ENCODE measurements around the gene KCNIP3.
"Not testable (repeated sequence)": the region's sequence is repeated elsewhere in the genome, so short reads cannot be mapped to it uniquely, and the experiment has no call there.

The KCNIP3 gene

GRCh38 chr2:95269036-95269680 lies 28.0 kb upstream of the KCNIP3 start:
- H3K4me3 ChIP-seq (replicated peaks; ENCODE audit: low read depth, low read length), result no peak overlapping the region
- peaks cover 2% of the 10 kb centered on the region; the same call in 1 of the 2 replicates for H3K27me3 ChIP-seq (replicated peaks; ENCODE audit: control insufficient read depth, insufficient read depth, low read length)
- TF ChIP-seq CTCF (IDR thresholded peaks at IDR 0.05; ENCODE audit: insufficient read depth, low read length, poor library complexity, severe bottlenecking), result no peak
- DNase-seq (ENCODE audit: extremely low read depth, insufficient read length), result no peak
- H3K36me3 ChIP-seq (ENCODE audit: control insufficient read depth, insufficient read depth, low read length), result no peaks in the 10 kb centered on the region

DNA sequence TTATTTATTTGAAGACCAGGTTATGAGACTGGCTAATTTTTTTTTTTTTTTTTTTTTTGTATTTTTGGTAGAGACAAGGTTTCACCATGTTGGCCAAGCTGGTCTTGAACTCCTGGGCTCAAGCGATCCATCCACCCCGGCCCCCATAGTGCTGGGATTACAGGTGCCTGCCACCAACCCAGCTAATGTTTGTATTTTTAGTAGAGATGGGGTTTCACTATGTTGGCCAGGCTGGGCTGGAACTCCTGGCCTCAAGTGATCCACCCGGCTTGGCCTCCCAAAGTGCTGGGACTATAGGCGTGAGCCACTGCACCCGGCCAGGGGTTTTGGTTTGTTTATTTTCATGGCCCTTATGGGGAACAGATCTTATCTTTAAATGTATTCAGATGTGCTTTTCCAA lies 27.4 kb upstream of the KCNIP3 start:
- H3K36me3 ChIP-seq (ENCODE audit: control insufficient read depth, insufficient read depth, low read length); H3K27me3 ChIP-seq (replicated peaks; ENCODE audit: control insufficient read depth, insufficient read depth, low read length); DNase-seq (ENCODE audit: extremely low read depth, insufficient read length); H3K4me3 ChIP-seq (replicated peaks; ENCODE audit: low read depth, low read length): not testable (repeated sequence)

- Histone ChIP-seq H3K27me3 (replicated peaks; ENCODE audit: control insufficient read depth, insufficient read depth, low read length) (peaks cover under 1% of the 10 kb centered on the region; the same call in 1 of the 2 replicates), H3K4me3 (replicated peaks; ENCODE audit: low read depth, low read length) (no peak overlapping the region), H3K36me3 (ENCODE audit: control insufficient read depth, insufficient read depth, low read length) (no peaks in the 10 kb centered on the region)
- no peak for TF ChIP-seq CTCF (IDR thresholded peaks at IDR 0.05; ENCODE audit: insufficient read depth, low read length, poor library complexity, severe bottlenecking)
- DNase-seq (ENCODE audit: extremely low read depth, insufficient read length), result no peak
Observed at GRCh38 chr2:95270541-95271081, 26.5 kb upstream of the KCNIP3 start.

DNA sequence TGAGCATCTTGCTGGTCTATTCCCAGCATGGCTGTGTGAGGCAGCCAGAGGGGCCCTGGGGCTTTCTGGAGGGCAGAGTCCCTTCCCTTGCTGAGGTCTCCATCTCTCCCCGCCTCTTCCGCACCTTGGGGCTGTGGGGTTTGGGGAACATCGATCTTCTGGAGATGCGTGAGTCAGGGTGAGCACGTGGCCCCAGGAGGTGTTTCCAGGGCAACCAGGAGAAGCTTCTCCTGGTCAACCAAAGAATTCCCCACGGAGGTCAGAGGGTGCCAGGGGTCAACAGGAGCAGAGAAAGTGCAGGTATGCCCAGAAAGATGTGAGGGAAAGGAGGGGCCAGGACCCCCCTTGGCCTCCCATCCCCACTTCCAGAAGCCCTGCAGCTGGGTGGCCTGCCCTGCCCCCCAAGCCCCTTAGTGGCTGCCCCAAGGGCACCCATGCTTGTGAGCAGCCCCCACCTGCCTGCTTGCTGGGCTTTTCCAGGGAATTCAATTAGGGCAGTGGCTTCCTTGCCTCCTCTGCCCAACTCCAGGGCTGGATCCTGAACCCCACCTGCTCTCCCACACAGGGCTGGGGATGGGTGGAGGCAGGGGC lies 25.7 kb upstream of the KCNIP3 start:
- Histone ChIP-seq H3K4me3 (replicated peaks; ENCODE audit: low read depth, low read length) (no peak overlapping the region), H3K36me3 (ENCODE audit: control insufficient read depth, insufficient read depth, low read length) (no peaks in the 10 kb centered on the region), H3K27me3 (replicated peaks; ENCODE audit: control insufficient read depth, insufficient read depth, low read length) (no peaks in the 10 kb centered on the region; the same call in 1 of the 2 replicates)
- no peak for DNase-seq (ENCODE audit: extremely low read depth, insufficient read length)
- TF ChIP-seq CTCF (IDR thresholded peaks at IDR 0.05; ENCODE audit: insufficient read depth, low read length, poor library complexity, severe bottlenecking), result no peak

DNA sequence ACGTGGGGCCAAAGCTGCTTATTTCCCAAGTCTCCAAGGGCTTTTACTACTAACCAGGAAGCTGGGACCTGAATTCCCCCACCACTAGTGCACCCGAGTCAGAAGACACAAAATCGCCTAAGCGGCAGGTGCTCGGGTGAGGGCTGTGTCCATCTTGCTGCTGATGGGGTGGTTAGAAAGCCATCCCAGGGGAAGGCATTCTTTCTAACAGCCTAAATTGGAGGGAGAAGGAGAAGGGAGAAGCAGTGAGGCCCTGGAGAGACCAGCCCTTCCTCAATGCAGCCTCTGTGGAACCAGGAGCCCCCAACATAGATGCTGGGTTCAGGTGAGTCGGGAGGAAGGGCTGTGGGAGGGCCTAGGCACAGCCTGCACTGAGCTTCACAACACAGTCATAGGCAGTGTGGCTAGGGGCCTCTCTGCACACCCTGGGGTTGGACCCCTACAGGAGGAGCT lies 24.8 kb upstream of the KCNIP3 start:
- no peaks in the 10 kb centered on the region; the same call in 1 of the 2 replicates for H3K27me3 ChIP-seq (replicated peaks; ENCODE audit: control insufficient read depth, insufficient read depth, low read length)
- no peak for TF ChIP-seq CTCF (IDR thresholded peaks at IDR 0.05; ENCODE audit: insufficient read depth, low read length, poor library complexity, severe bottlenecking)
- no peak overlapping the region for H3K4me3 ChIP-seq (replicated peaks; ENCODE audit: low read depth, low read length)
- no peaks in the 10 kb centered on the region for H3K36me3 ChIP-seq (ENCODE audit: control insufficient read depth, insufficient read depth, low read length)
- DNase-seq (ENCODE audit: extremely low read depth, insufficient read length), result no peak

DNA sequence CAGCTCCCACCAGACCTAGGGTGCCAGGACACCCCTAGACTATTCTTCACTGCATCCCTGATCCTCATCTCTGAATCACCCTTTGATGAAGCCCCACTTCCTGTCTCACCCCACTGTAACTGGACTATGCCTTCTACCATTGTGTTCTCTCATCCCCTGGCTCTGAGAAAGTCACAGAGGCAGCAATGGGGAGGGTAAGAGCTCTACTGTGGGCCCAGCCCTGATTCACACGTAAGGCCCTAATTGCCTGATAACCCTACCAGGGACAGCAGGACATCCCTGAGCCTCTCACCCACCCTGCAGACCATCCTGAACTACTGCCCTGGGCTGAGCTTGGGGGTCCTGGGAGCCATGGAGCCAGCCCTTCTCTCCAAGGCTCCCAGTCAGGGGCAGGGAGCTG lies 24.4 kb upstream of the KCNIP3 start:
- DNase-seq (ENCODE audit: extremely low read depth, insufficient read length), result no peak
- Histone ChIP-seq H3K4me3 (replicated peaks; ENCODE audit: low read depth, low read length) (no peak overlapping the region), H3K27me3 (replicated peaks; ENCODE audit: control insufficient read depth, insufficient read depth, low read length) (no peaks in the 10 kb centered on the region; the same call in 1 of the 2 replicates), H3K36me3 (ENCODE audit: control insufficient read depth, insufficient read depth, low read length) (no peaks in the 10 kb centered on the region)
- no peak for TF ChIP-seq CTCF (IDR thresholded peaks at IDR 0.05; ENCODE audit: insufficient read depth, low read length, poor library complexity, severe bottlenecking)
